Superior temporal gyrus (tissue), 1 donor: ENCODE results near the gene MARCKS.

ENCODE experiments used
- DNase-seq: peaks from one replicate; pipeline ENCODE4 v3.0.0-alpha.2; 2016; ENCODE audit errors: extremely low spot score

Gene MARCKS, protein sequence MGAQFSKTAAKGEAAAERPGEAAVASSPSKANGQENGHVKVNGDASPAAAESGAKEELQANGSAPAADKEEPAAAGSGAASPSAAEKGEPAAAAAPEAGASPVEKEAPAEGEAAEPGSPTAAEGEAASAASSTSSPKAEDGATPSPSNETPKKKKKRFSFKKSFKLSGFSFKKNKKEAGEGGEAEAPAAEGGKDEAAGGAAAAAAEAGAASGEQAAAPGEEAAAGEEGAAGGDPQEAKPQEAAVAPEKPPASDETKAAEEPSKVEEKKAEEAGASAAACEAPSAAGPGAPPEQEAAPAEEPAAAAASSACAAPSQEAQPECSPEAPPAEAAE

DNA sequence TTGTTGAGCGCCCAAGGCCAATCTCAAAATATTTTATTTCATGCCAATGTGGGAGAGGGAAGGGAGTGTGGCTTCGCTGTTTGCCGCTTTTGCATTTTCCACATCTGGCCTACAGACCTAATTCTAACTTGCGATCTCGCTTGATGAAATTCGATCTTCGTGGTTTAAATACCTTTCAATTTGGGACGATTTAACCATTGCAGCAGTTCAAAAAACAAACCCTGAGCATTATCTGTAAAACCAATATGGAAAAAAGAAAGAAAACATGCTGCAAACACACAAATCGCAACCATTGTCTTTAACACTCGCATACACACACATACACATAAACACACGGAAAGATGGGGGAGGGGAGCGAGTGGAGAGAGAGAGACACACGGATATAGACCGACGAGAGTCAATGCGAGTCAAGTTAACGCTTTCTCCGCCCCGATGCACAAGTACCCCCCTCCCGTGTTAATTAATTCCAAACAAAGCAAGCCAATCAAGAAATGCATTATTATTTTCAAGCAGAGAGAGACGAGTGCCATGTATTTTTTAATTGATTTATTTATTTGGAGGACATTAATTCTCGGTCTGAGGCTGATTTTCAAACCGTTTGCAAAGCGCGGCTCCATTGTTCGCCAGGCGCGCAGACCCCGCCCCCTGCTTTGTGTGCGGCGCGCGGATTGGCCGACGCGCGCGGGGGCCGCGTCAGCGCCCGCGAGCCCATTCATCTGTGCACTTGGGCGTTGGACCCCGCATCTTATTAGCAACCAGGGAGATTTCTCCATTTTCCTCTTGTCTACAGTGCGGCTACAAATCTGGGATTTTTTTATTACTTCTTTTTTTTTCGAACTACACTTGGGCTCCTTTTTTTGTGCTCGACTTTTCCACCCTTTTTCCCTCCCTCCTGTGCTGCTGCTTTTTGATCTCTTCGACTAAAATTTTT is at the start of gene MARCKS:
Gene MARCKS, plus strand, starts transcription at position 721 of the 931 bp plus-strand sequence. CDS start 401 bp downstream, outside the sequence.
- peak; percentile 88 for DNase-seq

DNA sequence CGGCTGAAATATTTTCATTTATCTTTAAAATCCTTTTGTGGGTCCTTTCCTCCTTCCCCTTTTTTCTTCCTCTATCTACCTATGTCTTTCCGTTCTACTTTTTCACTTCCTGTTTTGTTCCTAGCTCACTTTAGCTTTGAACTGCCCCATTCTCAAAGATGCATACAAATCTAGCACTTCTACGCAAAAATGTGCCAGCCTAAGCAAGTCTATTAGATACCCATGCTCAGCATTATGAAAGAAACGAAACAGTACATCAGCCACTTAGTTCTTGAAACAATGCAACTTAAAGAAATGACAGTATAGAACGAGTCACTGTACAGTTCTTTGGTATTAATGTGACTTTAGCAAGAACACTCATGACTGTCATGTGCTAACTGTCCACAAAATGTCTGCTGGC is 47.3 kb upstream of the MARCKS start:
- no peak for DNase-seq

DNA sequence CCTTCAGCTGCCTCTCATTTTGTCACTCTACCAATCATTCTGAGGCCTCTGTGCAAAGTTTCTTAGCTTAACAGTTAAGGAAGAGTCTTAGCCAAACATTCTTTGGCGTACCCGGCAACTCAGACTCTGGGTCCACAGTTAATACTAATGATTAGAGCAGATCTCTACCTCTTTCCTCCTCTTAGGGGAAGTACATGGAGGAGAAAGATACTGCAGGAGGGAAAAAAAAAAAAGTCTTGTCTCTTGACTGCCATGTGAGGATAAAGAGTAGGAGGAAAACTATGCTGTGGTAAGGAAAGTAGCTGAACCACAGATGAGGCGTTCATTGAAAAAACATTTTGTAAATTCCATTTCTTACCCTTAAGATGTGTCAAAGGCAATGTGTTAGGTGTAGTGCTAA is 44.0 kb upstream of the MARCKS start:
- no peak for DNase-seq

DNA sequence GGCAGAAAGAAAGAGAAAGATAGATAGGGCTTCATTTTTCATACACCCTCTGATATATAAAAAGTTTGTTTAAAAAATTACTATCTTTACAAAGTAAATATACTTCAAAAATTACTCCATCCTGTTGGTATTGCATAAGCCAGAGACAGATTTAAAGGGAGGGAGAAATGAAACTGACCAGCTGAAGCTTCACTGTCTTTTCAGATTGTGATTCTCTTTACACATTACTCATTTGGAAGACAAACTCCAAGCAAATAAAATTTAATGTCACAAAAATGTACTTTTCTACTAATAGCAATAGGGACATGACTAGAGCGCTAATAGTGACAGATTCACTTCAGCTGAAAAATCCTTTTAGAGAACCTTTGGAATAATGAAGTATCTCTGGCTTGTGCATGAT is 38.6 kb upstream of the MARCKS start:
- no peak for DNase-seq

DNA sequence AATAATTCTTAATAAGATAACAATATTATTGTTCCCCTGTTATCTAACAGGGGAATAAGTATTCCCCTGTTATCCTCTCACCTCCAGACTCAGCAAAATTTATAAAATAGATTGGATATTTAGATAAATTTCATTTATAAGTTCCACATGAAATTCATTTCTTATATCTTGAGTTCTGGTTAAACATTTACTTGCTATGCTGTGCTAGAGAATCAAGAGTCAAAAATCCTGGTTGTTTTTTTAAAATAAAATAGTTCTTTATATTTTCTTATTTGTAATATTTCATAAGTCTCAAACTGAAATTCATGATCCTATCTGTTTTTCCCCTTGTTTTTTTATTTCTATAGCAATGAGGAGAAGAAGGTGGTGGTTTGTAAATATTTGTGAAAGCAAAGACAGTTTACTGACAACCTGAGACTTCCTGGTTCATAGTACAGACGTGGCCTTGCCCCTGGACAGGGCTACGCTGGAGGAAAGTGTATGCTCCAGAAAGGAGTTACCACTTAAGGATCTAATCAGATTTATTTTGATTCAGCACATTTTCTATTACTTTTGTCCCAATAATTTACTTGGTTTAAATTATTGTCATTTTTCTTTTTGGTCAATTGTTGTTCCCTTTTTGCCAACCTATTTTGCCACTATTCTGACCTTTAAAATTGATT is 37.8 kb upstream of the MARCKS start:
- DNase-seq: no peak

DNA sequence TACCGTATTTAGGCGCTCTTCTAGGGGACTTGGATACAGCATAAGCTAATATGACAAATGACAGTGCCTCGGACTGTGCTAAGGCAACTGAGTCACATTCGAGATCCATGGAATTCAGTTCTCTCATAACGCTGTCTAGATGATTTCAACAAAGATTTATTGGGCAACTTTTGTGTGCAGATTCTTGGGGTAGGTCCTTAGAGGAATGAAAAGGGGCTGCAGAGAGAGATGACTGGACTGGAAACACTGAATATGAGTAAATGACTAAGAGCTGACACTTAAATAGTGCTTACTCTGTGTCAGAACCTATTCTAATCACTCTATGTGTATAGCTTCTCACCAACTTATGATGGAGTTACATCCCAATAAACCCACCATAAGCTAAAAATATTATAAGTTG is 36.4 kb upstream of the MARCKS start:
- no peak for DNase-seq

DNA sequence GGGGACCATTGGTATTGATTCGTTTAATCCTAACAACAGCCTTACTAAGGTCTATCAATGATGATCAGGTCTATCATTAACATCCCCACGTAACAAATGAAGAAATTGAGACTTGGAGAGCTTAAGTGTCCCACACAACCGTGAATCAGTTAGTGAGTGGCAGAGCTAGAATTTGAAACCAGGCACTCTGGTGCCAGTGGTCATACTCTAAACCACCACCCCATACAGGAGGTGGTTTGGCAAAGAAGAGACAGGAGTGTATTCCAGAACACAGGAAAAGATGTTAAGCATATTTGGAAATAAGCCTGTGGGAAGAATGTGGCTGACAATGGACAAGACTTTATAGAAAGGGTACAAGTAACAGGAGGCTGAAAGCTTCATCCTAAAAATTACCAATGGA is 35.7 kb upstream of the MARCKS start:
- DNase-seq: no peak

DNA sequence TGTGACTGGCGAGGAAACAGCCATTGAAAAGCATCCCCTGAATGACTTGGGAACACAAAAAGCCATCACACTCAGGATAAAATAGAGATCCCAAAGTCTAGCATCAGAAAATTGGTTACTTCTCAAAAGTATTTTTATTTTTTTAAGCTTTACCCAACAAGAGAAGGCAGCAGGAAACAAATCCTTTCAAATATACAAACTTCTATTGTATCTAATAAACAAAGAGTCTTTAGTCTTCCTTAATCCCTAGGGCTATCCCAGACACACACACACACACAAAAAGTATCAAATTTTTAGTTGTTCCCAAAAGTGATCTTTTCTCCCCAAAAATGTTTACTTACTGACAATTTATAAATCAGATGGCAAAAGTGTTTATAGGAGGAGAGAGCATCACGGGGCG is 33.2 kb upstream of the MARCKS start:
- no peak for DNase-seq

DNA sequence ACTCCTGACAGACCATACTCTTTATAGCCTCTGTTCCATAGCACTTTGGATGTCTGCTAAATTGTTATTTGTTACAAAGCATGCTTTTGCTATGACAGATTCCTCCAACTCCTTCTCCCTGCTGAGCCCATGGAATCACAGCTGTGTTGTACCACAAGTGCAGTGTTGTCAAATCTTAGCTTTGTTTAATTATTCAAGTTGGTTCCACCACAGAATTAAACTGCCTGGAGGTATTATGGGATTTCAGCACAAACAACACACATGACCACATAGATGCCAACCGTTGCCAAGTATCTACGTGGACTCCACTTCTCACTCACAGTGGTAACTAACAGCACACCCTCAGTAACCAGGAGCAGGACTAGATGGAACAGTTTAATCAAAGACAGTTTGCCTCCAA is 32.7 kb upstream of the MARCKS start:
- no peak for DNase-seq

DNA sequence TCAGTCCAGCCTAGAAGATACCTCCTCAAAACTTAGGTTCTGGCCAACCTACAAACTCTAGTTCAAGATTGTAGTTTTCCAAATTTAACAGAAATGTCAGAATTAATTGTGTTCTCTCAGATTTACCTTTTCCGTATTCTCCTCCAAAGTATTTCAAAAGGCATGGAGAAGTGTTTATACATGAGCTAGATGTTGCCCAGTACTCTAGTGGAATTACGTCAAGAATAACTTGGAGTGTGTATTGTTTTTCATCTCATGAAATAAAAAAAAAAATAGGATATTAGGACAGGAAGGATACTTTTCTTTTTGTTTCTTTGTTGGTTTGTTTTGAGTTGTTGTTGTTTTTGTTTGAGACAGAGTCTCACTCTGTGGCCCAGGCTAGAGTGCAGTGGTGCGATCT is 32.3 kb upstream of the MARCKS start:
- DNase-seq: no peak

DNA sequence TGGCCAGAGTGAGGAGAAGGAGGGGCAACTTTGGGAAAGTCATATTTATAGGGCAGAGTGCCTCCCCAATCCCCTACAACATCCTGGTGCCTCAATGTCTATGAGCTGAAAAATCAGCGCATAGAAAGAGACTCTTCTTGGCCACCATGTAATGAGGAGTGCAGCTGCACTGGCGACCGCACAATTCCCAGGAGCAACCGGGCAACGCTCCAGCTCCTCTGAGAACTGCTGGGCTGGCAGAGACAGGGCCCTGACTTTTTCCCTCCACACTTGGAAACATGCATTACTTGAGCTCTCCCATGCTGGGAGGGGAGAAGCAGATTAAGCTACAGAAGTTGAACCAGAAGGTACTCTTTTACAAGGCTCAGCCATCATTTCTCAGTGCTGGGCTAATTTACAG is 31.4 kb upstream of the MARCKS start:
- peak; percentile 87 for DNase-seq

DNA sequence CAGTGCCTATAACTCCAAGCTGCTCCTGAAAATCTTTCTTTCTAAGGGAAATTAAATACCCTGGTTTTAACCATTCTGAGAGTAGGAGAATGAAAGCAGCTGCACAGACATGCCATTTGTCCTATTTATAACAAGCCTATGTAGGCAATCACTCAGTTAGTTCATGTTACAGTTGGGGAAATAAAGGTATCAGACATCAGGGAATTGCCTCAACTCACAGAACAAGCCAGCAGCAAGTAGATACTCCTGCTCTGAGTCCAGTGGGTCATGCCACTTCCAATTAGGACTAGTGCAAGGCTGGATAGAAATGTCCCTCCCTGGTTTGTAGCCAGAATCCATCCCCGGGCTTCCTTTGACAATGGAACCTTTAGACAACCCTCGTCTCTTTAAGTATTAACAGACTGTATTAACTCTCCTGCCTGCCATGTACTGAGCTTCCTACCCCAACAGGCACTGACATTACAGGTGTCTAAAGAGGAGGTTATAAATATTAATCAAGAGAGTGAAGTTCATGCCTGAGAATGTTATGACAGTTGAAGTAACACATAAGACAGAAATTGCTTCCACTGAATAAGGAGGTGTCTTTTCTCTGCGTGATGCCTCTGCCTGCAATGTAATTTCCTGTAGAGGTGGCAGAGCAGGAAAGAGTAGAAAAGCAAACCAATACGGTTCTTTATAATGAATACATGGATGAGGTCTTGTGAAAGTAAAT is 28.0 kb upstream of the MARCKS start:
- DNase-seq: no peak

DNA sequence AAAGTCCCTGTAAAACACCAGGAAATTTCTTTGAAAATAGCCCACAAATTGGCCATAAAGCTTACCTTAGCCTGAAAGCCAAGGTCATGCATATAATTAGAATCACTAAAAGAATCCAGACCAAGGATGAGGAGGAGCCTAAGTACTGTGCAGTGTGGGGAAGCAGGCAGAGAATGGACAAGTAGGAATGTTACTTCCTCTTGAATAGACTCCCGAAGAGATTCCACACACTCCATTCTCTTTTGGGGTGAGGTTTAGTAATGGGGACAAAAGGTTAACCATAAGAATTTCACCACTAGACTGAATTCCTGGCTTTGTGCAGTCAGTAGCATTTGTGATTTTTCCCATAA is 27.5 kb upstream of the MARCKS start:
- no peak for DNase-seq

DNA sequence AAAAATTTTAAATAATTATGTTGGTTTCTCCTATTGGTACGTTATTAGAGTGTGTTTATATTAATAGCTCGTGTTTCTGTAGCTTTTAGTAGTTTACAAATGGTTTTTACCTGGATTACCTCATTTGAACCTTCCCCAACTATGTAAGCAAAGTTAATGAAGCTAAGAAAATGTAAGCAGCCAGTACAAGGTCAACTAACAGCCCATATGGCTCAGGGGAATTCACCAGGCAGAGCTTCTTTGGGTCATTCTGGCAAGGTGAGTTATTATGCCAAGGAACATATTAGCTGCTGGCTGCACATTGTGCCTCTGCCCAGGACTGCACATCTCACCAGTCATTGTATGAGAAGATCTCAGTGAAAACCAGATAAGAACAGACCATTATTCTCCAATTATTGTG is 27.0 kb upstream of the MARCKS start:
- DNase-seq: no peak

DNA sequence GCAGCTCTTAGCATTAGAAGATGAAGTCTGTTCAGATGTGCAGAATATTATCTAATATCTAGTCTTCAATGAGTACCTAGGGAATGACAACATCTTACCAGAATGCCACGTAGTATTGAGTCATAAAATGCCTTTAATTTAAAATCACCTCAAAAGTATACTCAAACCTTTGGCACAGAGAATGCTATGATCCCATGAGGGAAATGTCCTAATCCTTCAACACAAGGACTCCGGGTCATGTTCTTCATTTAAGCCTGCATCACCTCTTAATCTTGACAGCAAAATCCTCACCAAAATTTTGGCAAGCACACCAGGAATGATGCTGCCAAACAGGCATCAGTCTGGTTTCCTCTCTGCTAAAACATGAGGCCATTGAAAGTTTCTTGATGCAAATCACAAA is 23.6 kb upstream of the MARCKS start:
- no peak for DNase-seq

DNA sequence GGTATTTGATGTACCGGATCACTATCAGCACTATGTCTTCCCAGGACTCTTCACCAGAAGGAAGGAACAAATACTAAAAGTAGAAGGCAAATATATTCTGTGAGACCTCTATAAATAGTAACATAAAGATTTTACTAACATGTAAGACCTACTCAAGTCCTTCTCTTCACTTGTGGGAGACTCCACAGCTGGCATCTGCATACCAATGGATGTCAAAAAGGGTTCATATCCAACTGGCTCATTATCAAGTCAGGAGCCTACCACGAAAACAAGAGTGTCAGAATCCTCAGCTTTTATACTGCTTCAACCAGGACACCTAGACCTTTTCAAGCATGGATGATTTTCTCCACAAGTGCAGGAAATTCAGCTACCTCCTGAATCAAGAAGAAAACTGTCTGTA is 20.0 kb upstream of the MARCKS start:
- DNase-seq: no peak

DNA sequence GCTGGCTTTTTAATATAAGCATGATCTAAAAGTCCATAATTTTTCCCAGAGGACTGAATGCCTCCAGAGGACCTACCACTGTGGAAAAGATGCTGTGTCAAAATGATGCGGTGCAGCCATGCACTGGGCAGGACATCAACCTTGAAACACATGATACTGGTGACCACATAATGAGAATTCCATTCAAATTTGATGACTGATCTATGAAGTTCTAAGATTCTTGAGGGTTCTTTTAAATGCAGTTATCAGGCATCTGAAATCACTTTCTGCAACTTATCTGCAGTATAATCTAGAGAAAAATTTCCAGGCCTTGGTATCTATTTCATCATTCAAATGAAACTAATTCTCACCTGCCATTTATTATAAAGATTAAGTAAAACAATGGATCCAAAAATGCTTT is 15.0 kb upstream of the MARCKS start:
- DNase-seq: no peak

DNA sequence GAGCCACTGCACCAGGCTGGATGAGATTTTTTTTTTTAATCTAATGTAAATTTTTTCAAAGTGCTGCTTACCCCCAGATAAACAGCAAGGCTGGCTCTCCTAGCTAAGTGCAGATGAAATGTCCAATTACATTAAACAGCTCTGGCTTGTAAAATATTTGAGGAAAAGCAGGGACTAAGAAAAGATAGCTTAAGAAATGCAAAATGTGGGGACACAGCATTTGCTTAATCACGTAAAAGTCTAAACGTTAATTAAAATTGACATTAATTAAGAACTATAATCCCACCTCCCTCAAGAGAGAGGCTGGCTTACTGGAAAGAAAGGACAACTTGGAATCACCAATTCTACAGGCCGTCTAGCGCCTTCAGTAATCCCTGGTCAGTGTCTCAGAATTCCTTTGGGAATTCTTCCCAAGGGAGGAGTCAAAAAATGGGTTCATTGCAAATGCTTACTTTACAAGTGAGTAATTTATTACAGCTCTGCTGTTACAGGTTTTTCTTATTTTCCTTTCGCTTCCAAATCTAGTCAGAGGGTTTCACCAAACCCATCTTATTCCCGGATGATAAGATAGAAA is 13.6 kb upstream of the MARCKS start:
- no peak for DNase-seq

DNA sequence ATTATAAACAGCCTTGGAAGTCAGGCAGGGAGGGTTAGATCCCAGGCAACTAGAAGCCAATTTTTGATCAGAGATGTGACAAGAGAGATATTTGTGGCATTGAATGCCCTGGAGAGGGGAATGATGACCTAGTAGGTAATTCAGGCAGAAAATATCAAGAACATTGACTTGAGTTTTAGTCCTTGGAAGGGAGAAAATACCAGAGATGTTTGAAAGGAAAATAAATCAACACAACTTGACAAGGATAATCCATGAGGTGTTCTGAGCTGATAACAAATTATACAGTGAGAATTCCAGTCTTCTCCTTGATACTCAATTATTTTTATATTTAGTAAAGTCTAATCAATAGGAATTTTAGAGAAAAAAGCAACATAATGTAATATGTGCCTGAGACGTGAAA is 10.6 kb upstream of the MARCKS start:
- DNase-seq: no peak

DNA sequence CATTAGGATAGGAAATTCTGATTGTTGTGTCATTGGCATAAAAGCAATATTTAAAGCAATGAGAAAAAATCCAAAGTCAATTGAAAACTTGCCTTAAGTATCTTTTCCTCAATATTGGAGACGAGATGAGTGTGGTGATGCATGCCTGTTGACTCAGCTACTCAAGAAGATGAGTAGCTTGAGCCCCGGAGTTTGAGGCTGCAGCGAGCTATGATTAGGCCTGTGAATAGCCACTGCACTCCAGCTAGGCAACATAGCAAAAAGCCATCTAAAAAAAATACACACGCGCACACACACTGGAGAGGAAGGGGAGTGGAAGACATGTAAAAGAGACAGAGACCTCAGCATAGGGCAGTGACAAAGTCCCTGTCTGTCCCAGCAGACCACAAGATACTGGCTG is 9.7 kb upstream of the MARCKS start:
- no peak for DNase-seq

DNA sequence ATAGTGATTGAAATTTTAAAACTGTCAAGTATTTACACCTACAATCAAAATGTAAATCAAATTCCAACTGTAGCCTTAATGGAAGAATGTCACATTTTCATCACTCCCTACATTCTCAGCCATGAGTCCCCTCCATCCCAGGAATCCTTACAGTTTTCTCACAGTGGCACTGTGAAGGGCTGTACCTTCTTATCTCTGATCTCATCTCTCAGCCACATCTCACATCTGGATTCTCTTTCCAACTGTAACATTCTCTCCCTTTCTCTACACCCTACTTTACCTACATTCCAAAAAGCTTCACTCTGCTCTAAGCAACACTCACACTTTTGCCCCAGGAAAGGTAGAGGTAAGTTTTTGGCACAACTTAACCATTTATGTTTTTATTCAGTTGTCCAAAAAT is 8.9 kb upstream of the MARCKS start:
- no peak for DNase-seq

DNA sequence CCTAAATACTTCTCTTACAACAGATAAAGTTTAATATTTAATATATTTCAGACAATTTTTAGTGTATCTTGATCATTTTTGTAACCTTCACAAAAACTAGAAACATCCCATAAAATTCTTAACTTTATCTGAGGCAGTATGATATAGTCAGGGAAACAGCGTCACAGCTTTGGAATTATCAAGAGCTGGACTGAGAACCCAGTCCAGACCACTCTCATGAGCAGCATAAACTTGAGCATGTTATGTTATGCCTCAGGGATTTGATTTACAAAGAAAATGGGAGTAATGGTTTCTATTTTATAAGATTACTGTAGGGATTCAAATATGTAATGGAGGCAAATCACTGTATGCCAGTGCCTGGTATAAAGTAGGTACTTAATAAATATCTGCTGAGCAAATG is 8.3 kb upstream of the MARCKS start:
- DNase-seq: no peak
